Liver (tissue), 3 donors: ENCODE measurements around the gene CACNA1C.

Source experiments
- TAF1 ChIP-seq: conservative IDR thresholded peaks from 2 replicates; pipeline ENCODE4 v1.6.1; 2016; ENCODE audit warnings: antibody characterized with exemption, mild to moderate bottlenecking
- TF ChIP-seq, protein P1 (sequence below): fragments of 150-350 bp; IDR thresholded peaks from 2 replicates; pipeline ENCODE4 v1.5.1; 2017; ENCODE audit warnings: improper control_type of control experiment, low read depth, low read length; ENCODE audit not compliant: missing input control
- TF ChIP-seq, protein P2 (sequence below): IDR thresholded peaks from 2 replicates; pipeline ENCODE4 v1.6.1; 2016; ENCODE audit warnings: antibody characterized with exemption, mild to moderate bottlenecking
- TF ChIP-seq, protein P3 (sequence below): IDR thresholded peaks from 2 replicates; pipeline ENCODE4 v1.6.1; 2016; ENCODE audit warnings: antibody characterized with exemption
- donor health status: healthy.
- donor health status: healthy.

DNA sequence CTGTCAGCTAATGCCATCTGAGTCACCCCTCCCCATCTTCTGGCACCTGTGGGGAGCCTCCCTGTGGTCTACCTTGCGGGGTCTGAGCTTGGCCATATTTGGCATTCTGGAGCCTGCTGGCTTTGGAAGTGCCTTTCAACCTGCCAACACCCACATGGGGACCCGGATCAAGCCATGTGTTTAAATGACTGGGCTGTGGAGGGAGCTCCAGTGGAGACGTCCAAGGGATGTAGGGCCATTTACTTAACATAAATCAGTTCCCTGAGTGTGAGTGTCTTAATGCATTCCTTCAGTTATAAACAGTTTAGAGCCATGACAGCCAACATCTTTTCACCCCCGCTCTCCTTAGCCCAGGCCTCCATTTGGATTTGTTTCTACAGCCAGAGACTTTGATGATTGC is 22.0 kb downstream of the CACNA1C start:
- TF ChIP-seq, protein P1, sequence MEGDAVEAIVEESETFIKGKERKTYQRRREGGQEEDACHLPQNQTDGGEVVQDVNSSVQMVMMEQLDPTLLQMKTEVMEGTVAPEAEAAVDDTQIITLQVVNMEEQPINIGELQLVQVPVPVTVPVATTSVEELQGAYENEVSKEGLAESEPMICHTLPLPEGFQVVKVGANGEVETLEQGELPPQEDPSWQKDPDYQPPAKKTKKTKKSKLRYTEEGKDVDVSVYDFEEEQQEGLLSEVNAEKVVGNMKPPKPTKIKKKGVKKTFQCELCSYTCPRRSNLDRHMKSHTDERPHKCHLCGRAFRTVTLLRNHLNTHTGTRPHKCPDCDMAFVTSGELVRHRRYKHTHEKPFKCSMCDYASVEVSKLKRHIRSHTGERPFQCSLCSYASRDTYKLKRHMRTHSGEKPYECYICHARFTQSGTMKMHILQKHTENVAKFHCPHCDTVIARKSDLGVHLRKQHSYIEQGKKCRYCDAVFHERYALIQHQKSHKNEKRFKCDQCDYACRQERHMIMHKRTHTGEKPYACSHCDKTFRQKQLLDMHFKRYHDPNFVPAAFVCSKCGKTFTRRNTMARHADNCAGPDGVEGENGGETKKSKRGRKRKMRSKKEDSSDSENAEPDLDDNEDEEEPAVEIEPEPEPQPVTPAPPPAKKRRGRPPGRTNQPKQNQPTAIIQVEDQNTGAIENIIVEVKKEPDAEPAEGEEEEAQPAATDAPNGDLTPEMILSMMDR, result no peak
- TF ChIP-seq TAF1, result no peak
- TF ChIP-seq, protein P2, sequence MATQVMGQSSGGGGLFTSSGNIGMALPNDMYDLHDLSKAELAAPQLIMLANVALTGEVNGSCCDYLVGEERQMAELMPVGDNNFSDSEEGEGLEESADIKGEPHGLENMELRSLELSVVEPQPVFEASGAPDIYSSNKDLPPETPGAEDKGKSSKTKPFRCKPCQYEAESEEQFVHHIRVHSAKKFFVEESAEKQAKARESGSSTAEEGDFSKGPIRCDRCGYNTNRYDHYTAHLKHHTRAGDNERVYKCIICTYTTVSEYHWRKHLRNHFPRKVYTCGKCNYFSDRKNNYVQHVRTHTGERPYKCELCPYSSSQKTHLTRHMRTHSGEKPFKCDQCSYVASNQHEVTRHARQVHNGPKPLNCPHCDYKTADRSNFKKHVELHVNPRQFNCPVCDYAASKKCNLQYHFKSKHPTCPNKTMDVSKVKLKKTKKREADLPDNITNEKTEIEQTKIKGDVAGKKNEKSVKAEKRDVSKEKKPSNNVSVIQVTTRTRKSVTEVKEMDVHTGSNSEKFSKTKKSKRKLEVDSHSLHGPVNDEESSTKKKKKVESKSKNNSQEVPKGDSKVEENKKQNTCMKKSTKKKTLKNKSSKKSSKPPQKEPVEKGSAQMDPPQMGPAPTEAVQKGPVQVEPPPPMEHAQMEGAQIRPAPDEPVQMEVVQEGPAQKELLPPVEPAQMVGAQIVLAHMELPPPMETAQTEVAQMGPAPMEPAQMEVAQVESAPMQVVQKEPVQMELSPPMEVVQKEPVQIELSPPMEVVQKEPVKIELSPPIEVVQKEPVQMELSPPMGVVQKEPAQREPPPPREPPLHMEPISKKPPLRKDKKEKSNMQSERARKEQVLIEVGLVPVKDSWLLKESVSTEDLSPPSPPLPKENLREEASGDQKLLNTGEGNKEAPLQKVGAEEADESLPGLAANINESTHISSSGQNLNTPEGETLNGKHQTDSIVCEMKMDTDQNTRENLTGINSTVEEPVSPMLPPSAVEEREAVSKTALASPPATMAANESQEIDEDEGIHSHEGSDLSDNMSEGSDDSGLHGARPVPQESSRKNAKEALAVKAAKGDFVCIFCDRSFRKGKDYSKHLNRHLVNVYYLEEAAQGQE, result no peak
- TF ChIP-seq, protein P3, sequence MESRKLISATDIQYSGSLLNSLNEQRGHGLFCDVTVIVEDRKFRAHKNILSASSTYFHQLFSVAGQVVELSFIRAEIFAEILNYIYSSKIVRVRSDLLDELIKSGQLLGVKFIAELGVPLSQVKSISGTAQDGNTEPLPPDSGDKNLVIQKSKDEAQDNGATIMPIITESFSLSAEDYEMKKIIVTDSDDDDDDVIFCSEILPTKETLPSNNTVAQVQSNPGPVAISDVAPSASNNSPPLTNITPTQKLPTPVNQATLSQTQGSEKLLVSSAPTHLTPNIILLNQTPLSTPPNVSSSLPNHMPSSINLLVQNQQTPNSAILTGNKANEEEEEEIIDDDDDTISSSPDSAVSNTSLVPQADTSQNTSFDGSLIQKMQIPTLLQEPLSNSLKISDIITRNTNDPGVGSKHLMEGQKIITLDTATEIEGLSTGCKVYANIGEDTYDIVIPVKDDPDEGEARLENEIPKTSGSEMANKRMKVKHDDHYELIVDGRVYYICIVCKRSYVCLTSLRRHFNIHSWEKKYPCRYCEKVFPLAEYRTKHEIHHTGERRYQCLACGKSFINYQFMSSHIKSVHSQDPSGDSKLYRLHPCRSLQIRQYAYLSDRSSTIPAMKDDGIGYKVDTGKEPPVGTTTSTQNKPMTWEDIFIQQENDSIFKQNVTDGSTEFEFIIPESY, result no peak
